Activated CD8-positive, alpha-beta T cell treated with anti-CD3 and anti-CD28 coated beads for 36 hours (primary cell): ENCODE data around the gene SHC4. TPM values are rescaled to one million over a fixed set of nuclear protein-coding genes. Genes with fewer than 3 reads are reported as not detected.

Experiments
- ATAC-seq: fragments of 200-7000 bp; cut with Tn5 transposase; one replicate; pipeline ENCODE4 v1.10.0; 2021; ENCODE audit warnings: mild to moderate bottlenecking, moderate library complexity
- CTCF ChIA-PET: fragments of 350-600 bp; sonication (Branson Sonifier 250); formaldehyde crosslinking; loops from one replicate; lab custom pipeline; 2021; ENCODE audit warnings: antibody characterized with exemption; lab: Charles Lee
- POLR2A ChIA-PET: fragments of 350-600 bp; sonication (Branson Sonifier 250); formaldehyde crosslinking; loops from one replicate; lab custom pipeline; 2021; ENCODE audit warnings: antibody characterized with exemption; lab: Charles Lee
- DNase-seq: peaks from one replicate; pipeline ENCODE4 v3.0.0-alpha.2; 2020
- H3K27ac Mint-ChIP-seq: one replicate; pipeline ENCODE4 v1.8.0; 2021; ENCODE audit warnings: mild to moderate bottlenecking, mixed read lengths
- H3K27me3 Mint-ChIP-seq: one replicate; pipeline ENCODE4 v1.8.0; 2021; ENCODE audit warnings: mixed read lengths
- H3K36me3 Mint-ChIP-seq: one replicate; pipeline ENCODE4 v1.8.0; 2021; ENCODE audit warnings: low read depth, mixed read lengths
- H3K4me1 Mint-ChIP-seq: one replicate; pipeline ENCODE4 v1.8.0; 2021; ENCODE audit warnings: low read depth, mixed read lengths
- H3K4me3 Mint-ChIP-seq: one replicate; pipeline ENCODE4 v1.8.0; 2021; ENCODE audit warnings: mild to moderate bottlenecking, moderate library complexity, mixed read lengths
- H3K9me3 Mint-ChIP-seq: one replicate; pipeline ENCODE4 v1.8.0; 2021; ENCODE audit warnings: mixed read lengths
- CTCF ChIP-seq: fragments of 200-600 bp; IDR thresholded peaks from one replicate; pipeline ENCODE4 v1.8.0; 2022; ENCODE audit warnings: antibody characterized with exemption, mild to moderate bottlenecking
- intact Hi-C: fragments of 100-400 bp; cut with micrococcal nuclease; formaldehyde crosslinking; loops from one replicate; pipeline ENCODE4 v1.10.0; 2022
- total RNA-seq, 2 experiments: library from RNA; stranded (reverse); gene quantifications; one replicate each; pipeline ENCODE4 v1.2.3, GENCODE V29; 2021

Gene SHC4
- total RNA-seq, 2 experiments from 2014 or later, result 2.5 TPM

GRCh38 chr15:48935236-48935635, 28.5 kb downstream of the SHC4 start:
- no peaks in the 10 kb centered on the region for H3K36me3 Mint-ChIP-seq
- no peak for DNase-seq
- peaks cover 14% of the 10 kb centered on the region for H3K4me1 Mint-ChIP-seq

GRCh38 chr15:48930735-48931134, 33.0 kb downstream of the SHC4 start:
- CTCF ChIA-PET, result no interaction called here
- POLR2A ChIA-PET, result no interaction called here
- H3K27me3 Mint-ChIP-seq, result peaks cover 16% of the 10 kb centered on the region
- ATAC-seq (no peak), DNase-seq (no peak)
- peak overlapping the region; percentile 64 for H3K27ac Mint-ChIP-seq
- peaks cover 5% of the 10 kb centered on the region for H3K36me3 Mint-ChIP-seq
- H3K9me3 Mint-ChIP-seq, result peaks cover 1% of the 10 kb centered on the region
- TF ChIP-seq CTCF, result no peak
- peaks cover 44% of the 10 kb centered on the region for H3K4me1 Mint-ChIP-seq
- intact Hi-C loops, result no loop called here
- no peak overlapping the region for H3K4me3 Mint-ChIP-seq

More at GRCh38 chr15:48935236-48935635, 28.5 kb downstream of the SHC4 start:
- Mint-ChIP-seq H3K9me3 (no peaks in the 10 kb centered on the region), H3K27ac (no peak overlapping the region), H3K4me3 (no peak overlapping the region), H3K27me3 (peaks cover 21% of the 10 kb centered on the region)
- no peak for TF ChIP-seq CTCF
- ATAC-seq, result no peak
- ChIA-PET POLR2A (no interaction called here), CTCF (no interaction called here)
- intact Hi-C loops, result no loop called here

- intact Hi-C loops, result loop anchor here (5.0 kb wide), 1 partner anchor 38 kb away; no protein-coding TSS in a partner anchor
- POLR2A ChIA-PET, result interaction anchor here (1.2 kb wide), 1 partner anchor 34 kb away, joined by 4 read pairs; the partner anchor contains the start of gene SHC4
- H3K4me1 Mint-ChIP-seq, result peaks cover 55% of the 10 kb centered on the region
These were observed 34.1 kb downstream of the SHC4 start for GRCh38 chr15:48929661-48930060.

GRCh38 chr15:48928877-48929538, 34.7 kb downstream of the SHC4 start:
- no peak for TF ChIP-seq CTCF
- POLR2A ChIA-PET, result interaction anchor here (1.2 to 1.4 kb wide), 2 partner anchors 12 to 35 kb away, joined by 4 read pairs; partner anchors contain the start of gene SHC4
- CTCF ChIA-PET, result no interaction called here
- peaks cover 9% of the 10 kb centered on the region for H3K27me3 Mint-ChIP-seq
- peaks cover 13% of the 10 kb centered on the region for H3K36me3 Mint-ChIP-seq
- DNase-seq (peak; percentile 91), ATAC-seq (peak; percentile 77)
- peaks cover 61% of the 10 kb centered on the region for H3K4me1 Mint-ChIP-seq
- peaks cover 3% of the 10 kb centered on the region for H3K9me3 Mint-ChIP-seq
- intact Hi-C loops, result loop anchor here (5.0 kb wide), 1 partner anchor 38 kb away; no protein-coding TSS in a partner anchor
- peak overlapping the region; percentile 84 for H3K27ac Mint-ChIP-seq
- H3K4me3 Mint-ChIP-seq, result no peak overlapping the region

More at GRCh38 chr15:48929661-48930060, 34.1 kb downstream of the SHC4 start:
- H3K9me3 Mint-ChIP-seq, result peaks cover 3% of the 10 kb centered on the region
- TF ChIP-seq CTCF, result no peak
- DNase-seq (no peak), ATAC-seq (no peak)
- CTCF ChIA-PET, result no interaction called here
- H3K27me3 Mint-ChIP-seq, result peaks cover 10% of the 10 kb centered on the region
- peak overlapping the region; percentile 84 for H3K27ac Mint-ChIP-seq
- peak overlapping the region; percentile 4 for H3K4me3 Mint-ChIP-seq
- peaks cover 11% of the 10 kb centered on the region for H3K36me3 Mint-ChIP-seq

GRCh38 chr15:48925714-48926223, 38.0 kb downstream of the SHC4 start:
- no peak for TF ChIP-seq CTCF
- CTCF ChIA-PET, result interaction anchor here (0.7 to 1.9 kb wide), 5 partner anchors 22 to 121 kb away, joined by 3 to 5 read pairs (median 4); partner anchors contain the start of gene SECISBP2L
- intact Hi-C loops, result loop anchor here (5.0 kb wide), 1 partner anchor 42 kb away; no protein-coding TSS in a partner anchor
- peaks cover 53% of the 10 kb centered on the region for H3K4me1 Mint-ChIP-seq
- peaks cover 11% of the 10 kb centered on the region for H3K27me3 Mint-ChIP-seq
- H3K27ac Mint-ChIP-seq, result peak overlapping the region; percentile 90
- ATAC-seq, result peak; percentile 35
- peaks cover 17% of the 10 kb centered on the region for H3K36me3 Mint-ChIP-seq
- H3K4me3 Mint-ChIP-seq, result peak overlapping the region; percentile 41
- POLR2A ChIA-PET, result interaction anchor here (0.6 to 1.1 kb wide), 2 partner anchors 38 to 44 kb away, joined by 3 read pairs; partner anchors contain the start of gene SHC4
- peak; percentile 23 for DNase-seq
- peaks cover 3% of the 10 kb centered on the region for H3K9me3 Mint-ChIP-seq
